HCT116 (cell line): ENCODE results near the gene TOPBP1.

Experiments
- EZH2 ChIP-seq: fragments of 200-600 bp; sonication (generic); IDR thresholded peaks from 2 replicates; pipeline ENCODE4 v1.6.1; 2017; ENCODE audit warnings: antibody characterized with exemption, mixed run types
- FOSL1 ChIP-seq: IDR thresholded peaks from 2 replicates; pipeline ENCODE4 v1.6.1; 2012; ENCODE audit warnings: low read depth
- SRF ChIP-seq: IDR thresholded peaks from 2 replicates; pipeline ENCODE4 v1.6.1; 2012; ENCODE audit warnings: low read depth
- TCF7L2 ChIP-seq: IDR thresholded peaks from 2 replicates; pipeline ENCODE4 v1.7.0; 2011; ENCODE audit warnings: borderline replicate concordance, inconsistent platforms; ENCODE audit not compliant: insufficient read depth, insufficient read length; ENCODE audit errors: extremely low read depth
- TF ChIP-seq, protein P1 (sequence below), 3 experiments: fragments of 200-600 bp in 1 of 3; sonication (generic) in 1 of 3; IDR thresholded peaks in 2 of 3; conservative IDR thresholded peaks in 1 of 3; 2 replicates each; pipeline ENCODE4 v1.5.1; 2012 to 2017; ENCODE audit warnings: low read depth in 2 of 3, low read length in 2 of 3, antibody characterized with exemption in 1 of 3, borderline replicate concordance in 1 of 3, control low read depth in 1 of 3, mild to moderate bottlenecking in 1 of 3, mixed read lengths in 1 of 3, mixed run types in 1 of 3, moderate library complexity in 1 of 3; ENCODE audit not compliant: insufficient read depth in 1 of 3
- TF ChIP-seq, protein P2 (sequence below): IDR thresholded peaks from 2 replicates; pipeline ENCODE4 v1.6.1; 2012; ENCODE audit warnings: low read depth

DNA sequence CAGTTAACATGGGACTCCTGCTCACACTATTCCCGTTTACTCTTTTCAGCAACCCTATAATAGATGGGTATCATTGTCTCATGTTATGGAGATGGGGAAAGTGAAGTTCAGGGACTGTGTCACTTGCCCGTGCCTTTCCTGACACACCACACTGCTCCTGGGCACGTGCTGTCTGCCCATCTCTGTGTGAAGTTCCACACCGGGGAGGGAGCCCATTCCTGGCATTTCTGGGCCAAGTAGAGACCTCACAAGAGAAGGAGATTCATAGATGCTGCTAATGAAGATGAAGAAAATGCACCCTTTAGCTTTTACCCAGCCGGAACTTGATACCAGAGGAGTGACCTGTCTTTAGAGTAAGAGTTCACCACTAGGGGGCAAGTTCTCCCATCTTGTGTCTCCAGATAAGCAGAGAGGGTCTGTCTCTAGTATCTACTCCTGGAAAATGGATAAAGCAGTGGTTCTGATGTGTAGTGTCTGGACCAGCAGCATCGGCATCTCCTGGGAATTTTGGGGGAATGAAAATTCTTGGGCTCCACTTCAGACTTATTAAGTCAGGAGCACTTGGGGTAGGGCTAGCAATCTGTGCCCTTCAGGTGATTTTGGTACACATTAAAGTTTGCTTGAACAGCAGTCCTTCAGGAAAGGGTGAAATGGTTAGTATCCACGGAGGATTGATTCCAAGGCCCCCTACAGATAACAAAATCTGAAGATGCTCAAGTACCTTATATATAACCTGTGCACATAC, 2.0 kb upstream of the TOPBP1 start:
- TF ChIP-seq, protein P1, sequence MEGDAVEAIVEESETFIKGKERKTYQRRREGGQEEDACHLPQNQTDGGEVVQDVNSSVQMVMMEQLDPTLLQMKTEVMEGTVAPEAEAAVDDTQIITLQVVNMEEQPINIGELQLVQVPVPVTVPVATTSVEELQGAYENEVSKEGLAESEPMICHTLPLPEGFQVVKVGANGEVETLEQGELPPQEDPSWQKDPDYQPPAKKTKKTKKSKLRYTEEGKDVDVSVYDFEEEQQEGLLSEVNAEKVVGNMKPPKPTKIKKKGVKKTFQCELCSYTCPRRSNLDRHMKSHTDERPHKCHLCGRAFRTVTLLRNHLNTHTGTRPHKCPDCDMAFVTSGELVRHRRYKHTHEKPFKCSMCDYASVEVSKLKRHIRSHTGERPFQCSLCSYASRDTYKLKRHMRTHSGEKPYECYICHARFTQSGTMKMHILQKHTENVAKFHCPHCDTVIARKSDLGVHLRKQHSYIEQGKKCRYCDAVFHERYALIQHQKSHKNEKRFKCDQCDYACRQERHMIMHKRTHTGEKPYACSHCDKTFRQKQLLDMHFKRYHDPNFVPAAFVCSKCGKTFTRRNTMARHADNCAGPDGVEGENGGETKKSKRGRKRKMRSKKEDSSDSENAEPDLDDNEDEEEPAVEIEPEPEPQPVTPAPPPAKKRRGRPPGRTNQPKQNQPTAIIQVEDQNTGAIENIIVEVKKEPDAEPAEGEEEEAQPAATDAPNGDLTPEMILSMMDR (IDR thresholded peaks at IDR 0.05 in 2 of 3, conservative IDR thresholded peaks at IDR 0.05 in 1 of 3; ENCODE audit: borderline replicate concordance in 1 of 3, insufficient read depth in 1 of 3, low read depth in 2 of 3, low read length in 2 of 3) = peak; percentile 48 to 79 (median 75); a peak in 5 of 6 replicates
- TF ChIP-seq FOSL1 (no peak), SRF (no peak), TCF7L2 (no peak), EZH2 (no peak)
- TF ChIP-seq, protein P2, sequence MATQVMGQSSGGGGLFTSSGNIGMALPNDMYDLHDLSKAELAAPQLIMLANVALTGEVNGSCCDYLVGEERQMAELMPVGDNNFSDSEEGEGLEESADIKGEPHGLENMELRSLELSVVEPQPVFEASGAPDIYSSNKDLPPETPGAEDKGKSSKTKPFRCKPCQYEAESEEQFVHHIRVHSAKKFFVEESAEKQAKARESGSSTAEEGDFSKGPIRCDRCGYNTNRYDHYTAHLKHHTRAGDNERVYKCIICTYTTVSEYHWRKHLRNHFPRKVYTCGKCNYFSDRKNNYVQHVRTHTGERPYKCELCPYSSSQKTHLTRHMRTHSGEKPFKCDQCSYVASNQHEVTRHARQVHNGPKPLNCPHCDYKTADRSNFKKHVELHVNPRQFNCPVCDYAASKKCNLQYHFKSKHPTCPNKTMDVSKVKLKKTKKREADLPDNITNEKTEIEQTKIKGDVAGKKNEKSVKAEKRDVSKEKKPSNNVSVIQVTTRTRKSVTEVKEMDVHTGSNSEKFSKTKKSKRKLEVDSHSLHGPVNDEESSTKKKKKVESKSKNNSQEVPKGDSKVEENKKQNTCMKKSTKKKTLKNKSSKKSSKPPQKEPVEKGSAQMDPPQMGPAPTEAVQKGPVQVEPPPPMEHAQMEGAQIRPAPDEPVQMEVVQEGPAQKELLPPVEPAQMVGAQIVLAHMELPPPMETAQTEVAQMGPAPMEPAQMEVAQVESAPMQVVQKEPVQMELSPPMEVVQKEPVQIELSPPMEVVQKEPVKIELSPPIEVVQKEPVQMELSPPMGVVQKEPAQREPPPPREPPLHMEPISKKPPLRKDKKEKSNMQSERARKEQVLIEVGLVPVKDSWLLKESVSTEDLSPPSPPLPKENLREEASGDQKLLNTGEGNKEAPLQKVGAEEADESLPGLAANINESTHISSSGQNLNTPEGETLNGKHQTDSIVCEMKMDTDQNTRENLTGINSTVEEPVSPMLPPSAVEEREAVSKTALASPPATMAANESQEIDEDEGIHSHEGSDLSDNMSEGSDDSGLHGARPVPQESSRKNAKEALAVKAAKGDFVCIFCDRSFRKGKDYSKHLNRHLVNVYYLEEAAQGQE = no peak
